Urinary bladder (tissue), 4 donors: Measurements from ENCODE around the gene FIBCD1. TPM values are rescaled to one million over a fixed set of nuclear protein-coding genes. Genes with fewer than 3 reads are reported as not detected.

Source experiments
- DNase-seq: peaks from one replicate; pipeline ENCODE4 v3.0.0-alpha.2; 2015; ENCODE audit errors: extremely low spot score
- H3K27ac ChIP-seq: one replicate; pipeline ENCODE4 v1.5.1; 2013; ENCODE audit warnings: low read depth, mild to moderate bottlenecking, moderate library complexity
- H3K36me3 ChIP-seq: one replicate; pipeline ENCODE4 v1.6.1; 2013; ENCODE audit warnings: mild to moderate bottlenecking, moderate library complexity; ENCODE audit not compliant: insufficient read depth
- H3K4me1 ChIP-seq: one replicate; pipeline ENCODE4 v1.6.1; 2013; ENCODE audit warnings: mild to moderate bottlenecking, moderate library complexity; ENCODE audit not compliant: insufficient read depth
- H3K4me3 ChIP-seq: one replicate; pipeline ENCODE4 v1.5.1; 2013; ENCODE audit warnings: low read depth, low read length
- WGBS: extraction: QIAGEN DNeasy Blood & Tissue Kit; methylation state at CpG from one replicate; pipeline ENCODE4 v1.1.7; 2013; 5-methylcytosine and 5-hydroxymethylcytosine counted together
- polyA plus RNA-seq: library from polyadenylated mRNA; stranded (reverse); fragments of 200-250 nt; gene quantifications from one replicate; pipeline ENCODE4 v1.2.3, GENCODE V29; 2013
- total RNA-seq: library from RNA; depleted of rRNA; stranded (reverse); fragments of >200 nt; gene quantifications from one replicate; pipeline ENCODE4 v1.2.3, GENCODE V29; 2014
- donor health status: healthy with polysubstance abuse.
- donor health status: healthy.

The FIBCD1 gene
- total and polyA plus RNA-seq, 2 donors: 0.16 to 2.4 TPM

GRCh38 chr9:130954317-130954716 is 15.3 kb upstream of the FIBCD1 start:
- H3K4me3 ChIP-seq: no peak overlapping the region
- DNase-seq: no peak
- no peak overlapping the region for H3K27ac ChIP-seq
- no peaks in the 10 kb centered on the region for H3K36me3 ChIP-seq
- WGBS: 97% methylated on average over 1 of the region's 1 CpG
- no peaks in the 10 kb centered on the region for H3K4me1 ChIP-seq

- 75% methylated on average over 6 of the region's 6 CpGs for whole genome bisulfite sequencing
- H3K4me3 ChIP-seq: no peak overlapping the region
- H3K36me3 ChIP-seq: no peaks in the 10 kb centered on the region
- DNase-seq: no peak
- H3K27ac ChIP-seq: no peak overlapping the region
- no peaks in the 10 kb centered on the region for H3K4me1 ChIP-seq
These were observed 13.2 kb upstream of the FIBCD1 start for GRCh38 chr9:130952065-130952762.

GRCh38 chr9:130950039-130950311 is 10.9 kb upstream of the FIBCD1 start:
- 82% methylated on average over 1 of the region's 1 CpG for WGBS
- H3K4me3 ChIP-seq: no peak overlapping the region
- H3K27ac ChIP-seq: no peak overlapping the region
- no peaks in the 10 kb centered on the region for H3K36me3 ChIP-seq
- no peak for DNase-seq
- no peaks in the 10 kb centered on the region for H3K4me1 ChIP-seq

GRCh38 chr9:130949188-130950038 is 10.4 kb upstream of the FIBCD1 start:
- no peak for DNase-seq
- Histone ChIP-seq H3K4me1 (no peaks in the 10 kb centered on the region), H3K27ac (no peak overlapping the region), H3K36me3 (no peaks in the 10 kb centered on the region), H3K4me3 (no peak overlapping the region)
- 81% methylated on average over 8 of the region's 8 CpGs for WGBS

GRCh38 chr9:130948266-130948665 is 9.2 kb upstream of the FIBCD1 start:
- WGBS: 69% methylated on average over 8 of the region's 8 CpGs
- no peaks in the 10 kb centered on the region for H3K4me1 ChIP-seq
- H3K4me3 ChIP-seq: no peak overlapping the region
- no peak for DNase-seq
- H3K27ac ChIP-seq: no peak overlapping the region
- H3K36me3 ChIP-seq: no peaks in the 10 kb centered on the region

GRCh38 chr9:130947618-130948140 is 8.6 kb upstream of the FIBCD1 start:
- no peaks in the 10 kb centered on the region for H3K4me1 ChIP-seq
- DNase-seq: no peak
- H3K36me3 ChIP-seq: no peaks in the 10 kb centered on the region
- WGBS: 83% methylated on average over 13 of the region's 13 CpGs
- H3K27ac ChIP-seq: no peak overlapping the region
- H3K4me3 ChIP-seq: no peak overlapping the region

GRCh38 chr9:130946766-130947617 is 7.9 kb upstream of the FIBCD1 start:
- no peak for DNase-seq
- no peaks in the 10 kb centered on the region for H3K36me3 ChIP-seq
- 60% methylated on average over 16 of the region's 16 CpGs for WGBS
- H3K4me3 ChIP-seq: no peak overlapping the region
- no peaks in the 10 kb centered on the region for H3K4me1 ChIP-seq
- H3K27ac ChIP-seq: no peak overlapping the region

GRCh38 chr9:130945173-130945572 is 6.1 kb upstream of the FIBCD1 start:
- DNase-seq: no peak
- Histone ChIP-seq H3K4me3 (no peak overlapping the region), H3K36me3 (no peaks in the 10 kb centered on the region), H3K4me1 (no peaks in the 10 kb centered on the region), H3K27ac (no peak overlapping the region)
- WGBS: 91% methylated on average over 9 of the region's 9 CpGs

- DNase-seq: no peak
- H3K4me1 ChIP-seq: no peaks in the 10 kb centered on the region
- 41% methylated on average over 3 of the region's 3 CpGs for WGBS
- H3K27ac ChIP-seq: no peak overlapping the region
- no peak overlapping the region for H3K4me3 ChIP-seq
- H3K36me3 ChIP-seq: no peaks in the 10 kb centered on the region
These were observed 5.5 kb upstream of the FIBCD1 start for GRCh38 chr9:130944510-130945058.

- no peak overlapping the region for H3K27ac ChIP-seq
- no peaks in the 10 kb centered on the region for H3K36me3 ChIP-seq
- no peak for DNase-seq
- WGBS: 53% methylated on average over 14 of the region's 14 CpGs
- H3K4me1 ChIP-seq: no peaks in the 10 kb centered on the region
- no peak overlapping the region for H3K4me3 ChIP-seq
These were observed 4.7 kb upstream of the FIBCD1 start for GRCh38 chr9:130943777-130944176.

GRCh38 chr9:130943221-130943620 is 4.2 kb upstream of the FIBCD1 start:
- H3K27ac ChIP-seq: no peak overlapping the region
- WGBS: 61% methylated on average over 13 of the region's 13 CpGs
- H3K4me1 ChIP-seq: no peaks in the 10 kb centered on the region
- H3K4me3 ChIP-seq: no peak overlapping the region
- no peaks in the 10 kb centered on the region for H3K36me3 ChIP-seq
- no peak for DNase-seq

GRCh38 chr9:130942679-130943078 is 3.6 kb upstream of the FIBCD1 start:
- H3K27ac ChIP-seq: no peak overlapping the region
- no peaks in the 10 kb centered on the region for H3K36me3 ChIP-seq
- 86% methylated on average over 10 of the region's 10 CpGs for WGBS
- no peak for DNase-seq
- H3K4me1 ChIP-seq: no peaks in the 10 kb centered on the region
- no peak overlapping the region for H3K4me3 ChIP-seq

GRCh38 chr9:130942084-130942483 is 3.0 kb upstream of the FIBCD1 start:
- WGBS: 84% methylated on average over 6 of the region's 6 CpGs
- DNase-seq: no peak
- H3K27ac ChIP-seq: no peak overlapping the region

More at GRCh38 chr9:130942084-130942483, 3.0 kb upstream of the FIBCD1 start:
- Histone ChIP-seq H3K4me3 (no peak overlapping the region), H3K36me3 (no peaks in the 10 kb centered on the region), H3K4me1 (no peaks in the 10 kb centered on the region)
